Breast epithelium (tissue), 4 donors: ENCODE results near the gene NRXN3. TPM values are rescaled to one million over a fixed set of nuclear protein-coding genes. Genes with fewer than 3 reads are reported as not detected.

ENCODE experiments used
- DNase-seq, 2 donors: peaks; one replicate each; pipeline ENCODE4 v3.0.0-alpha.2; 2019; ENCODE audit warnings: low spot score in 2 of 2
- H3K27ac ChIP-seq, 2 donors: fragments of 200-600 bp; sonication (generic) in 1 of 2; one replicate each; pipeline ENCODE4 v1.5.1; 2016 to 2019; ENCODE audit warnings: mild to moderate bottlenecking in 1 of 2
- H3K27me3 ChIP-seq, 2 donors: fragments of 200-600 bp; sonication (generic) in 1 of 2; one replicate each; pipeline versions ENCODE4 v1.5.1 to v1.6.0; 2017 to 2019; ENCODE audit warnings: control low read depth in 1 of 2, mild to moderate bottlenecking in 1 of 2
- H3K36me3 ChIP-seq: fragments of 200-600 bp; one replicate; pipeline ENCODE4 v1.5.1; 2019
- H3K4me1 ChIP-seq, 2 donors: fragments of 200-600 bp; sonication (generic); one replicate each; pipeline ENCODE4 v1.5.1; 2016 to 2019; ENCODE audit warnings: control low read depth in 1 of 2
- H3K4me3 ChIP-seq, 3 donors: fragments of 200-600 bp; sonication (generic); 1 replicate in 2 of 3; 2 replicates in 1 of 3; pipeline ENCODE4 v1.5.1; 2016 to 2019; ENCODE audit warnings: mild to moderate bottlenecking in 3 of 3, moderate library complexity in 2 of 3
- H3K9me3 ChIP-seq, 2 donors: fragments of 200-600 bp; sonication (generic) in 1 of 2; one replicate each; pipeline ENCODE4 v1.5.1; 2016 to 2019; ENCODE audit warnings: control low read depth in 1 of 2
- POLR2A ChIP-seq: fragments of 450-650 bp; IDR thresholded peaks from one replicate; pipeline ENCODE4 v1.6.1; 2016; ENCODE audit warnings: antibody characterized with exemption, mild to moderate bottlenecking, moderate library complexity
- POLR2AphosphoS5 ChIP-seq, 3 donors: sonication (generic); formaldehyde crosslinking; IDR thresholded peaks; one replicate each; pipeline ENCODE4 v1.6.1; 2017; ENCODE audit warnings: antibody characterized with exemption in 3 of 3
- intact Hi-C: fragments of 100-400 bp; cut with DNase I; formaldehyde crosslinking; loops from one replicate; pipeline ENCODE4 v1.15.1; 2023; ENCODE audit warnings: low total_unique reads
- total RNA-seq, 3 donors: library from RNA; depleted of rRNA; stranded (reverse); fragments of >200 nt; gene quantifications; one replicate each; pipeline ENCODE4 v1.1.0, GENCODE V29; 2016
- TF ChIP-seq, protein P1 (sequence below), 3 donors: fragments of 450-650 bp; IDR thresholded peaks; one replicate each; pipeline ENCODE4 v1.5.1; 2016 to 2017; ENCODE audit warnings: antibody characterized with exemption in 3 of 3, mild to moderate bottlenecking in 3 of 3, moderate library complexity in 3 of 3

NRXN3 gene
- total RNA-seq, 3 donors from 2014 or later, result 2.9 to 3.6 (median 3.5) TPM

DNA sequence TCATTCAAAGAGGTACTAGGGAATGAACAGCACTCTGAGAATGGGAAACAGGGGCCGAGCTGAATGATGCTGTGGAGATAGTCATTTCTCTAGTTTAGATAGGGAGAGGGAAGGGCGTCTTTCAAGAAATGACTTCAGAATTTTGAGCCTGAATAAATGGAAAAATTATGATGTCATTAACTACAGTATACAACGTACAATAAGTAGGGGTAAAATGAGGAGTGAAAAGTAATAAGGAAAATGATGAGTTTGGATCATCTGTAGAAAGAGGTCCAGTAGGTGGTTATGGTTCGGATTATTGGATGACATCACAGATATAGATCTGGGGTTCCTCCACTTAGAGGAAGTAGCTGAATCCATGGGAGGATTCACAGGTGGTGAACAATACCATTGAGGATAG, 1081.1 kb downstream of the NRXN3 start:
- no peaks in the 10 kb centered on the region for H3K9me3 ChIP-seq
- TF ChIP-seq POLR2A, result no peak
- no peak for TF ChIP-seq POLR2AphosphoS5 (IDR thresholded peaks at IDR 0.05)
- TF ChIP-seq, protein P1, sequence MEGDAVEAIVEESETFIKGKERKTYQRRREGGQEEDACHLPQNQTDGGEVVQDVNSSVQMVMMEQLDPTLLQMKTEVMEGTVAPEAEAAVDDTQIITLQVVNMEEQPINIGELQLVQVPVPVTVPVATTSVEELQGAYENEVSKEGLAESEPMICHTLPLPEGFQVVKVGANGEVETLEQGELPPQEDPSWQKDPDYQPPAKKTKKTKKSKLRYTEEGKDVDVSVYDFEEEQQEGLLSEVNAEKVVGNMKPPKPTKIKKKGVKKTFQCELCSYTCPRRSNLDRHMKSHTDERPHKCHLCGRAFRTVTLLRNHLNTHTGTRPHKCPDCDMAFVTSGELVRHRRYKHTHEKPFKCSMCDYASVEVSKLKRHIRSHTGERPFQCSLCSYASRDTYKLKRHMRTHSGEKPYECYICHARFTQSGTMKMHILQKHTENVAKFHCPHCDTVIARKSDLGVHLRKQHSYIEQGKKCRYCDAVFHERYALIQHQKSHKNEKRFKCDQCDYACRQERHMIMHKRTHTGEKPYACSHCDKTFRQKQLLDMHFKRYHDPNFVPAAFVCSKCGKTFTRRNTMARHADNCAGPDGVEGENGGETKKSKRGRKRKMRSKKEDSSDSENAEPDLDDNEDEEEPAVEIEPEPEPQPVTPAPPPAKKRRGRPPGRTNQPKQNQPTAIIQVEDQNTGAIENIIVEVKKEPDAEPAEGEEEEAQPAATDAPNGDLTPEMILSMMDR (IDR thresholded peaks at IDR 0.05), result no peak
- intact Hi-C loops, result no loop called here
- H3K27me3 ChIP-seq, result no peaks in the 10 kb centered on the region
- H3K36me3 ChIP-seq, result no peaks in the 10 kb centered on the region
- H3K4me1 ChIP-seq, result no peaks in the 10 kb centered on the region
- H3K27ac ChIP-seq, result no peak overlapping the region
- H3K4me3 ChIP-seq, result no peak overlapping the region
- no peak for DNase-seq

- Histone ChIP-seq H3K4me1 (no peaks in the 10 kb centered on the region), H3K27me3 (no peaks in the 10 kb centered on the region), H3K4me3 (no peak overlapping the region), H3K9me3 (no peaks in the 10 kb centered on the region), H3K27ac (no peak overlapping the region), H3K36me3 (no peaks in the 10 kb centered on the region)
- no peak for DNase-seq
- TF ChIP-seq, protein P1 (IDR thresholded peaks at IDR 0.05), result no peak
- TF ChIP-seq POLR2A, result no peak
- no peak for TF ChIP-seq POLR2AphosphoS5 (IDR thresholded peaks at IDR 0.05)
- intact Hi-C loops, result no loop called here
Observed at GRCh38 chr14:79253576-79253975, 1083.4 kb downstream of the NRXN3 start.

- no peak for DNase-seq
- TF ChIP-seq, protein P1 (IDR thresholded peaks at IDR 0.05), result no peak
- no peak for TF ChIP-seq POLR2A
- no peak for TF ChIP-seq POLR2AphosphoS5 (IDR thresholded peaks at IDR 0.05)
- Histone ChIP-seq H3K27me3 (no peaks in the 10 kb centered on the region), H3K36me3 (no peaks in the 10 kb centered on the region), H3K9me3 (no peaks in the 10 kb centered on the region), H3K4me3 (no peak overlapping the region), H3K4me1 (no peaks in the 10 kb centered on the region), H3K27ac (no peak overlapping the region)
- intact Hi-C loops, result no loop called here
Observed at GRCh38 chr14:79254069-79254775, 1084.0 kb downstream of the NRXN3 start.

DNA sequence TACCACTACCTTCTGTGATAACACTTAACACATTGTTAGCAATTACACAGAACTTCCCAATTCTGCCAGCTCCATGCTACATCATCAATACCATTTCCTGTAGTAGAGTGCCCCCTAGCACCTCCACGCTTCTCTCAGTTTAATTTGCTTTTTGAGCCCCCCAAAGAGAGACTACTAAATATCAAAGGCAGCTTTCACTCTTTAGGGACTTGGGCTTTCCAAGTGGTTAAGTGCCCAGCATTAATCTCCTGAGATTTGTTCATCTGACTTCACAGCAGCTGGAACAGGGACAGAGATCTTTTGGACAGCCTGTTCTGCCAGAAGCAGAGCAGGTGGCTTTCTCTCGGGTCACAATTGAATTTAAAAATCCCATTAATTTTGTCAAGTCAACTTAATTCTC, 1086.2 kb downstream of the NRXN3 start:
- H3K4me1 ChIP-seq, result no peaks in the 10 kb centered on the region
- no peaks in the 10 kb centered on the region for H3K27me3 ChIP-seq
- H3K4me3 ChIP-seq, result no peak overlapping the region
- DNase-seq, result no peak
- H3K27ac ChIP-seq, result no peak overlapping the region
- H3K36me3 ChIP-seq, result no peaks in the 10 kb centered on the region
- no peaks in the 10 kb centered on the region for H3K9me3 ChIP-seq
- TF ChIP-seq, protein P1 (IDR thresholded peaks at IDR 0.05), result no peak
- no peak for TF ChIP-seq POLR2AphosphoS5 (IDR thresholded peaks at IDR 0.05)
- TF ChIP-seq POLR2A, result no peak
- intact Hi-C loops, result no loop called here

- H3K4me3 ChIP-seq, result no peak overlapping the region
- H3K4me1 ChIP-seq, result no peaks in the 10 kb centered on the region
- TF ChIP-seq POLR2A, result no peak
- TF ChIP-seq, protein P1 (IDR thresholded peaks at IDR 0.05), result no peak
- TF ChIP-seq POLR2AphosphoS5 (IDR thresholded peaks at IDR 0.05), result no peak
- H3K27ac ChIP-seq, result no peak overlapping the region
- no peaks in the 10 kb centered on the region for H3K27me3 ChIP-seq
- intact Hi-C loops, result no loop called here
- no peak for DNase-seq
- H3K36me3 ChIP-seq, result no peaks in the 10 kb centered on the region
- H3K9me3 ChIP-seq, result no peaks in the 10 kb centered on the region
Observed at GRCh38 chr14:79260406-79260805, 1090.2 kb downstream of the NRXN3 start.
